PFSK-1 (cell line): ENCODE measurements around the gene SARDH.

Source experiments
- FOXP2 ChIP-seq: optimal IDR thresholded peaks from 2 replicates; pipeline ENCODE3; 2011; ENCODE audit warnings: borderline replicate concordance, control low read depth, inconsistent platforms; ENCODE audit not compliant: insufficient read depth; ENCODE audit errors: extremely low read length, extremely low read depth
- POLR2AphosphoS5 ChIP-seq: IDR thresholded peaks from 2 replicates; pipeline ENCODE4 v1.6.1; 2012; ENCODE audit warnings: low read depth, mild to moderate bottlenecking, control low read depth, low read length, moderate library complexity
- REST ChIP-seq, 2 experiments: IDR thresholded peaks; 2 replicates each; pipeline versions ENCODE4 v1.6.1 to v1.8.0; 2011 to 2012; ENCODE audit warnings: low read depth in 2 of 2, low read length in 2 of 2, control low read depth in 1 of 2, inconsistent platforms in 1 of 2, mild to moderate bottlenecking in 1 of 2, moderate library complexity in 1 of 2; ENCODE audit not compliant: insufficient read depth in 1 of 2
- SIN3A ChIP-seq: IDR thresholded peaks from 2 replicates; pipeline ENCODE4 v1.6.1; 2012; ENCODE audit warnings: mild to moderate bottlenecking, low read length, moderate library complexity, borderline replicate concordance; ENCODE audit not compliant: insufficient read depth
- TAF1 ChIP-seq: IDR thresholded peaks from 2 replicates; pipeline ENCODE4 v1.6.1; 2012; ENCODE audit warnings: low read length, control low read depth, borderline replicate concordance; ENCODE audit not compliant: insufficient read depth

SARDH gene

GRCh38 chr9:133780962-133781827, 43.0 kb upstream of the SARDH start:
- TF ChIP-seq REST (IDR thresholded peaks at IDR 0.05; ENCODE audit: insufficient read depth in 1 of 2, low read depth in 2 of 2, low read length in 2 of 2) (no peak), SIN3A (no peak), POLR2AphosphoS5 (no peak), FOXP2 (no peak), TAF1 (no peak)

DNA sequence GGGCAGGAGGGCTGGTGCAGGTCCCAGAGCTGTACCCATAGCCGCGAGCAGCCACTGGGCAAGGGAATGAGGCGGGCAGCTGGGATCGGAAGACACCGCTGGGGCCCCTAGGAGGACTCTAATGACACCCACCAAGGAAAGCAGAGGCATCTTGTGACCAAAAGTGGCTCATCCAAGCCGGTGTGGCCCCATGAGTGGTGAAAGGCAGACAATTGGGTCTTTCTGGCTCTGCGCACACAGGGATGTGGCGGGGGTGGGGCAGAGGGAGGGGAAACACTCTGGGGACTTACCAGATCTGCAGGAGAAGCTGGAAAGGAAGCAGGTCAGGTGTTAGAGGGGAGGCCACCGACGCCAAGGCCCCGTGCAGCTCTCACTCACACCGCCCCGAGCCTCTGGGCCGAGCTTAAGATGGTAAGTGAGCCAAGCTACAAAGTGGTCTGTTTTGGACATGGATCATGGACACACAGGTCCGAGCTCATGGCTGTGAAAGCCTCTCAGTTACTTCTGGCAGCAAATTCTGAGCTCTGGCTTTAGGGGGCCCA, 42.3 kb upstream of the SARDH start:
- TF ChIP-seq TAF1 (no peak), POLR2AphosphoS5 (no peak), SIN3A (no peak), REST (IDR thresholded peaks at IDR 0.05; ENCODE audit: insufficient read depth in 1 of 2, low read depth in 2 of 2, low read length in 2 of 2) (no peak), FOXP2 (no peak)

DNA sequence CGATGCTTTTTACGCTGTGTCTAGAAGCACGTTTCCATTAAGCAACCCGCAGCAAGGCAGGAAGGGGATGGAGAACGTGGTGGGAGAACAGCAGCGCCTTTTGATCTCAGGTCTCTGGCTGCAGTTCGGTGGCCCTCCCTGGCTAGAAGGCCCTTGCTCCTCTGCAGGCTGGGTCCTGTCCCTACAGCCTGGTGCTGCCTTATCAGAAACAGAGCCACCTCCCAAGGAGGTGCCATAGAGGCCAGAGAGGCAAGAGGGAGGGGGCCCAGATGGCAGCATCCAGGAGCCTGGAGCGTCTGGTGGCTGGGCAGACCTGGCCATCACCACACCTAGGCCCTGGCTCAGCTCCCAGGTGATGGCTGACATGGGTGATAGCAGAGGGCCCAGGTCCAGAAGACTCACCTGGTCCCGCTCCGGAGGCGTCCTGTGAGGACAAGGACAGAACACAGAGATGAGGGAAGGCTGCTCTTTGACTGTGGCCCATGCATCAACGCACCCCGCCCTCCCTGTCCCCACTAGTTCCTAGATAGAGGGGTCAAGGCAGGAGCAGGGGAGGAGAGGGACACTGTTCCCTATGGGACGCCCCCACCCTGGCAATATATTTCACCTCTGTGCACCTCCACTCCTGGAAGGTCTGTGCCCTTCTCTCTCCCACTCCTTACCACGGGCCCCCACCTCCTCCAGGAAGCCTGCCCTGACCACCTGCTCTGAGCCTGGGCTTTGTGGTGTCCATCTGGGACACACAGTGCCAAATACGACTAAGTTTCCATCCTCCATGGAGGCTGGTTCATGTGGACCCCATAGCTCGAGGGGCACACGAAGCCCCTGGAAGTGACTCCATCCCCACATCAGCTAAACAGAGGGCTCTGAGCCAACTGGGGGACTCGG, 41.6 kb upstream of the SARDH start:
- TF ChIP-seq TAF1 (no peak), FOXP2 (no peak), REST (IDR thresholded peaks at IDR 0.05; ENCODE audit: insufficient read depth in 1 of 2, low read depth in 2 of 2, low read length in 2 of 2) (no peak), POLR2AphosphoS5 (no peak), SIN3A (no peak)

- TF ChIP-seq REST (IDR thresholded peaks at IDR 0.05; ENCODE audit: insufficient read depth in 1 of 2, low read depth in 2 of 2, low read length in 2 of 2) = no peak
- TF ChIP-seq TAF1 = no peak
Observed at GRCh38 chr9:133779081-133779480, 40.9 kb upstream of the SARDH start.
